Keratinocyte (primary cell): Measurements from ENCODE around the gene SLC22A31. TPM values are rescaled to one million over a fixed set of nuclear protein-coding genes. Genes with fewer than 3 reads are reported as not detected.

Experiments used
- DNase-seq: peaks from one replicate; pipeline ENCODE4 v3.0.0-alpha.2; 2011; ENCODE audit warnings: low read depth, missing footprints, low spot score
- FAIRE-seq: peaks from 2 replicates; lab custom pipeline; 2011; peaks lifted over from hg19 to GRCh38; lab: Jason Lieb, UNC
- H2AFZ ChIP-seq: 2 replicates; pipeline ENCODE4 v1.6.0; 2012; ENCODE audit warnings: low read length, control low read depth, inconsistent platforms; ENCODE audit not compliant: control insufficient read depth
- H3K27ac ChIP-seq: 2 replicates; pipeline ENCODE4 v1.5.1; 2011; ENCODE audit warnings: low read length; ENCODE audit not compliant: control insufficient read depth, insufficient read depth
- H3K27me3 ChIP-seq: 3 replicates; pipeline ENCODE4 v1.6.0; 2011; ENCODE audit warnings: low read length; ENCODE audit not compliant: control insufficient read depth, insufficient read depth; ENCODE audit errors: extremely low read depth
- H3K36me3 ChIP-seq, 2 experiments: 2 replicates in 1 of 2; 3 replicates in 1 of 2; pipeline ENCODE4 v1.5.1; 2011; ENCODE audit warnings: low read length in 2 of 2, mild to moderate bottlenecking in 1 of 2; ENCODE audit not compliant: control insufficient read depth in 2 of 2, insufficient read depth in 2 of 2; ENCODE audit errors: extremely low read depth in 1 of 2
- H3K4me1 ChIP-seq: 3 replicates; pipeline ENCODE4 v1.5.1; 2011; ENCODE audit warnings: low read length; ENCODE audit not compliant: control insufficient read depth, insufficient read depth; ENCODE audit errors: extremely low read depth
- H3K4me2 ChIP-seq: 3 replicates; pipeline ENCODE4 v1.6.0; 2011; ENCODE audit warnings: low read depth, low read length; ENCODE audit not compliant: control insufficient read depth, insufficient read depth; ENCODE audit errors: extremely low read depth
- H3K4me3 ChIP-seq, 3 experiments: fragments of 200-600 bp in 1 of 3; sonication (generic) in 1 of 3; 2 replicates in 2 of 3; 3 replicates in 1 of 3; pipeline ENCODE4 v1.5.1; 2011 to 2016; ENCODE audit warnings: low read length in 3 of 3, mild to moderate bottlenecking in 3 of 3, control low read depth in 2 of 3, inconsistent platforms in 1 of 3, low read depth in 1 of 3, mixed read lengths in 1 of 3, mixed run types in 1 of 3, moderate library complexity in 1 of 3; ENCODE audit not compliant: control insufficient read depth in 2 of 3, insufficient read depth in 2 of 3; ENCODE audit errors: extremely low read depth in 1 of 3
- H3K79me2 ChIP-seq: 2 replicates; pipeline ENCODE4 v1.6.0; 2012; ENCODE audit warnings: low read length; ENCODE audit not compliant: control insufficient read depth, insufficient read depth
- H3K9ac ChIP-seq: 3 replicates; pipeline ENCODE4 v1.6.0; 2011; ENCODE audit warnings: low read length; ENCODE audit not compliant: control insufficient read depth, insufficient read depth; ENCODE audit errors: extremely low read depth
- H3K9me1 ChIP-seq: 3 replicates; pipeline ENCODE4 v1.6.0; 2011; ENCODE audit warnings: low read length; ENCODE audit not compliant: control insufficient read depth, insufficient read depth; ENCODE audit errors: extremely low read depth
- H3K9me3 ChIP-seq: 2 replicates; pipeline ENCODE4 v1.5.1; 2012; ENCODE audit warnings: low read depth, low read length; ENCODE audit not compliant: control insufficient read depth
- H4K20me1 ChIP-seq: 3 replicates; pipeline ENCODE4 v1.6.0; 2011; ENCODE audit warnings: low read length; ENCODE audit not compliant: control insufficient read depth, insufficient read depth; ENCODE audit errors: extremely low read depth
- EZH2 ChIP-seq: IDR thresholded peaks from one replicate; pipeline ENCODE4 v1.6.1; 2012; ENCODE audit warnings: inconsistent platforms, mild to moderate bottlenecking, low read length, moderate library complexity
- dilution Hi-C: fragments of 300-500 bp; cut with MboI; formaldehyde crosslinking; loops from one replicate; pipeline ENCODE4 v1.7.0; 2020; ENCODE audit warnings: low sequenced_read_pairs; ENCODE audit not compliant: extremely low pct_ligation_motif_present
- polyA plus RNA-seq, 5 experiments: library from polyadenylated mRNA; depleted of rRNA in 3 of 5; stranded (reverse) in 3 of 5; stranded (forward) in 1 of 5; unstranded in 1 of 5; fragments of >200 nt; gene quantifications; 1 replicate in 1 of 5; 2 replicates in 3 of 5; 3 replicates in 1 of 5; pipeline versions ENCODE4 v1.2.1 to v1.2.3, GENCODE V29; 2011 to 2012; ENCODE audit warnings: missing spikeins in 2 of 5, low read depth in 1 of 5, low replicate concordance in 1 of 5
- TF ChIP-seq, protein P1 (sequence below), 3 experiments: IDR thresholded peaks in 1 of 3; conservative IDR thresholded peaks in 1 of 3; optimal IDR thresholded peaks in 1 of 3; 2 replicates in 2 of 3; 3 replicates in 1 of 3; pipeline versions ENCODE3 to v1.5.1; 2011; ENCODE audit warnings: low read length in 3 of 3, mild to moderate bottlenecking in 3 of 3, moderate library complexity in 2 of 3, control low read depth in 1 of 3, inconsistent platforms in 1 of 3; ENCODE audit not compliant: insufficient read depth in 2 of 3; ENCODE audit errors: extremely low read depth in 1 of 3

The SLC22A31 gene
- polyA plus RNA-seq, 1 donor (not counting 4 experiments of a cell fraction or from before 2014, with no cell fraction given): not detected

- dilution Hi-C loops: no loop called here
- H3K9ac ChIP-seq: no peak overlapping the region
- no peak overlapping the region for H3K4me2 ChIP-seq
- no peak for DNase-seq
- no peaks in the 10 kb centered on the region for H3K9me1 ChIP-seq
- H3K27ac ChIP-seq: no peak overlapping the region
- FAIRE-seq: no peak
- no peak overlapping the region for H2AFZ ChIP-seq
- peaks cover 14% of the 10 kb centered on the region for H3K4me1 ChIP-seq
- H3K36me3 ChIP-seq: no peaks in the 10 kb centered on the region
- peaks cover 23% of the 10 kb centered on the region for H3K27me3 ChIP-seq
- peaks cover 12% of the 10 kb centered on the region for H3K9me3 ChIP-seq
- no peak overlapping the region for H3K4me3 ChIP-seq
- no peaks in the 10 kb centered on the region for H4K20me1 ChIP-seq
- H3K79me2 ChIP-seq: no peaks in the 10 kb centered on the region
- TF ChIP-seq, protein P1, sequence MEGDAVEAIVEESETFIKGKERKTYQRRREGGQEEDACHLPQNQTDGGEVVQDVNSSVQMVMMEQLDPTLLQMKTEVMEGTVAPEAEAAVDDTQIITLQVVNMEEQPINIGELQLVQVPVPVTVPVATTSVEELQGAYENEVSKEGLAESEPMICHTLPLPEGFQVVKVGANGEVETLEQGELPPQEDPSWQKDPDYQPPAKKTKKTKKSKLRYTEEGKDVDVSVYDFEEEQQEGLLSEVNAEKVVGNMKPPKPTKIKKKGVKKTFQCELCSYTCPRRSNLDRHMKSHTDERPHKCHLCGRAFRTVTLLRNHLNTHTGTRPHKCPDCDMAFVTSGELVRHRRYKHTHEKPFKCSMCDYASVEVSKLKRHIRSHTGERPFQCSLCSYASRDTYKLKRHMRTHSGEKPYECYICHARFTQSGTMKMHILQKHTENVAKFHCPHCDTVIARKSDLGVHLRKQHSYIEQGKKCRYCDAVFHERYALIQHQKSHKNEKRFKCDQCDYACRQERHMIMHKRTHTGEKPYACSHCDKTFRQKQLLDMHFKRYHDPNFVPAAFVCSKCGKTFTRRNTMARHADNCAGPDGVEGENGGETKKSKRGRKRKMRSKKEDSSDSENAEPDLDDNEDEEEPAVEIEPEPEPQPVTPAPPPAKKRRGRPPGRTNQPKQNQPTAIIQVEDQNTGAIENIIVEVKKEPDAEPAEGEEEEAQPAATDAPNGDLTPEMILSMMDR (optimal IDR thresholded peaks at IDR 0.05 in 1 of 3, IDR thresholded peaks at IDR 0.05 in 1 of 3, conservative IDR thresholded peaks at IDR 0.05 in 1 of 3; ENCODE audit: extremely low read depth in 1 of 3, insufficient read depth in 2 of 3, low read length in 3 of 3): no peak
- no peak for TF ChIP-seq EZH2
These were observed 46.5 kb downstream of the SLC22A31 start for GRCh38 chr16:89153848-89154271.

GRCh38 chr16:89152831-89153700 lies 47.3 kb downstream of the SLC22A31 start:
- no peak overlapping the region for H3K9ac ChIP-seq
- H3K9me1 ChIP-seq: no peaks in the 10 kb centered on the region
- H4K20me1 ChIP-seq: no peaks in the 10 kb centered on the region
- H3K27ac ChIP-seq: no peak overlapping the region
- no peak overlapping the region for H3K4me2 ChIP-seq
- no peak overlapping the region for H2AFZ ChIP-seq
- TF ChIP-seq EZH2: no peak
- TF ChIP-seq, protein P1 (optimal IDR thresholded peaks at IDR 0.05 in 1 of 3, IDR thresholded peaks at IDR 0.05 in 1 of 3, conservative IDR thresholded peaks at IDR 0.05 in 1 of 3; ENCODE audit: extremely low read depth in 1 of 3, insufficient read depth in 2 of 3, low read length in 3 of 3): no peak
- H3K36me3 ChIP-seq: peaks cover 0 to 2% of the 10 kb centered on the region in 2 experiments
- peaks cover 21% of the 10 kb centered on the region for H3K27me3 ChIP-seq
- dilution Hi-C loops: no loop called here
- peaks cover 14% of the 10 kb centered on the region for H3K4me1 ChIP-seq
- no peak overlapping the region for H3K4me3 ChIP-seq
- no peak for FAIRE-seq
- no peaks in the 10 kb centered on the region for H3K79me2 ChIP-seq
- no peak for DNase-seq
- H3K9me3 ChIP-seq: peaks cover 12% of the 10 kb centered on the region
